Hepatocyte (in vitro differentiated cells): ENCODE results near the gene ZRSR2. TPM values are rescaled to one million over a fixed set of nuclear protein-coding genes. Genes with fewer than 3 reads are reported as not detected.

Source experiments
- DNase-seq: peaks from one replicate; pipeline ENCODE4 v3.0.0-alpha.2; 2016; ENCODE audit warnings: low spot score
- H2AFZ ChIP-seq: fragments of 200-600 bp; sonication (generic); 2 replicates; pipeline ENCODE4 v1.6.0; 2016; ENCODE audit warnings: antibody characterized with exemption, mild to moderate bottlenecking
- H3K27ac ChIP-seq: fragments of 200-600 bp; sonication (generic); 2 replicates; pipeline ENCODE4 v1.5.1; 2016; ENCODE audit warnings: mild to moderate bottlenecking
- H3K27me3 ChIP-seq: fragments of 200-600 bp; sonication (generic); 2 replicates; pipeline ENCODE4 v1.6.1; 2016
- H3K36me3 ChIP-seq: fragments of 200-600 bp; sonication (generic); replicated peaks from 2 replicates; pipeline ENCODE4 v1.5.1; 2016; ENCODE audit warnings: low read depth; ENCODE audit not compliant: insufficient read depth
- H3K4me1 ChIP-seq: fragments of 200-600 bp; sonication (generic); 2 replicates; pipeline ENCODE4 v1.5.1; 2016; ENCODE audit warnings: mild to moderate bottlenecking, moderate library complexity; ENCODE audit not compliant: insufficient read depth
- H3K4me2 ChIP-seq: fragments of 200-600 bp; sonication (generic); 2 replicates; pipeline ENCODE4 v1.6.0; 2016
- H3K4me3 ChIP-seq: fragments of 200-600 bp; sonication (generic); 2 replicates; pipeline ENCODE4 v1.5.1; 2016; ENCODE audit warnings: mild to moderate bottlenecking
- H3K79me2 ChIP-seq: fragments of 200-600 bp; sonication (generic); 2 replicates; pipeline ENCODE4 v1.6.0; 2017; ENCODE audit warnings: mild to moderate bottlenecking
- H3K9me2 ChIP-seq: fragments of 200-600 bp; sonication (generic); replicated peaks from 2 replicates; pipeline ENCODE4 v1.6.0; 2017; ENCODE audit warnings: mild to moderate bottlenecking; ENCODE audit not compliant: insufficient read depth
- H3K9me3 ChIP-seq: fragments of 200-600 bp; sonication (generic); 2 replicates; pipeline ENCODE4 v1.5.1; 2016; ENCODE audit warnings: low read depth, mild to moderate bottlenecking
- H4K20me1 ChIP-seq: fragments of 200-600 bp; sonication (generic); 2 replicates; pipeline ENCODE4 v1.6.0; 2016; ENCODE audit warnings: mild to moderate bottlenecking; ENCODE audit not compliant: insufficient read depth, poor library complexity, severe bottlenecking
- CTCF ChIP-seq: fragments of 200-600 bp; sonication (generic); IDR thresholded peaks from 2 replicates; pipeline ENCODE4 v1.5.1; 2016; ENCODE audit warnings: antibody characterized with exemption, mild to moderate bottlenecking; ENCODE audit not compliant: poor library complexity
- EZH2 ChIP-seq: fragments of 200-600 bp; sonication (generic); IDR thresholded peaks from 2 replicates; pipeline ENCODE4 v1.6.1; 2016; ENCODE audit warnings: antibody characterized with exemption, mild to moderate bottlenecking, borderline replicate concordance
- EZH2phosphoT487 ChIP-seq: fragments of 200-600 bp; sonication (generic); IDR thresholded peaks from one replicate; pipeline ENCODE4 v1.6.1; 2018; ENCODE audit warnings: antibody characterized with exemption, mild to moderate bottlenecking, low read depth, moderate library complexity; ENCODE audit not compliant: unreplicated experiment, severe bottlenecking
- WGBS: methylation state at CpG from one replicate; pipeline ENCODE4 v1.1.6; 2016; ENCODE audit warnings: low lambda C conversion rate; ENCODE audit errors: missing lambda C conversion rate; 5-methylcytosine and 5-hydroxymethylcytosine counted together
- polyA plus RNA-seq: library from polyadenylated mRNA; unstranded; fragments of >200 nt; fragmentation: Nextera tagmentation; extraction: Ambion mirVana; gene quantifications from 2 replicates; pipeline ENCODE4 v1.2.1, GENCODE V29; 2016
- total RNA-seq: library from RNA; depleted of rRNA; stranded (reverse); fragments of >200 nt; gene quantifications from 2 replicates; pipeline ENCODE4 v1.2.3, GENCODE V29; 2014

The ZRSR2 gene
- total and polyA plus RNA-seq, 2 experiments from 2014 or later: 8.1 to 15.7 TPM

GRCh38 chrX:15785176-15785750 lies 5.0 kb upstream of the ZRSR2 start:
- DNase-seq: no peak
- H3K9me3 ChIP-seq: no peaks in the 10 kb centered on the region
- TF ChIP-seq CTCF (no peak), EZH2 (no peak), EZH2phosphoT487 (no peak)
- no peak overlapping the region for H3K27ac ChIP-seq
- H3K79me2 ChIP-seq: no peaks in the 10 kb centered on the region
- no peak overlapping the region for H3K4me3 ChIP-seq
- H3K9me2 ChIP-seq: no peaks in the 10 kb centered on the region
- H3K27me3 ChIP-seq: no peaks in the 10 kb centered on the region
- H4K20me1 ChIP-seq: no peaks in the 10 kb centered on the region
- H3K4me2 ChIP-seq: no peak overlapping the region
- H3K36me3 ChIP-seq: no peaks in the 10 kb centered on the region
- no peak overlapping the region for H2AFZ ChIP-seq
- no peaks in the 10 kb centered on the region for H3K4me1 ChIP-seq
- WGBS: 93% methylated on average over 3 of the region's 3 CpGs

- H3K4me2 ChIP-seq: no peak overlapping the region
- no peaks in the 10 kb centered on the region for H3K27me3 ChIP-seq
- no peaks in the 10 kb centered on the region for H3K9me2 ChIP-seq
- no peak overlapping the region for H3K27ac ChIP-seq
- H2AFZ ChIP-seq: no peak overlapping the region
- H4K20me1 ChIP-seq: no peaks in the 10 kb centered on the region
- no peaks in the 10 kb centered on the region for H3K9me3 ChIP-seq
- no peak overlapping the region for H3K4me3 ChIP-seq
- WGBS: 81% methylated on average over 3 of the region's 3 CpGs
- H3K4me1 ChIP-seq: no peaks in the 10 kb centered on the region
- TF ChIP-seq CTCF (no peak), EZH2phosphoT487 (no peak), EZH2 (no peak)
- peaks cover 4% of the 10 kb centered on the region for H3K79me2 ChIP-seq
- no peak for DNase-seq
- H3K36me3 ChIP-seq: no peaks in the 10 kb centered on the region
These were observed 3.4 kb upstream of the ZRSR2 start for GRCh38 chrX:15786915-15787314.

- Histone ChIP-seq H3K4me1 (no peaks in the 10 kb centered on the region), H3K4me3 (peak overlapping the region; percentile 49), H3K27me3 (no peaks in the 10 kb centered on the region), H4K20me1 (no peaks in the 10 kb centered on the region), H3K9me3 (no peaks in the 10 kb centered on the region), H3K36me3 (no peaks in the 10 kb centered on the region), H3K4me2 (peak overlapping the region; percentile 81), H3K79me2 (peaks cover 33% of the 10 kb centered on the region), H3K27ac (peak overlapping the region; percentile 83), H3K9me2 (no peaks in the 10 kb centered on the region), H2AFZ (peak overlapping the region; percentile 80)
- TF ChIP-seq CTCF (peak; percentile 7), EZH2 (no peak)
- peak; percentile 4 for DNase-seq
- WGBS: 4% methylated on average over 15 of the region's 15 CpGs
These were observed 546 bp downstream of the ZRSR2 start for GRCh38 chrX:15790769-15791290.
